PFSK-1 (cell line): ENCODE measurements around the gene MAN2B1.

Source experiments
- FOXP2 ChIP-seq: optimal IDR thresholded peaks from 2 replicates; pipeline ENCODE3; 2011; ENCODE audit warnings: borderline replicate concordance, control low read depth, inconsistent platforms; ENCODE audit not compliant: insufficient read depth; ENCODE audit errors: extremely low read length, extremely low read depth
- POLR2AphosphoS5 ChIP-seq: IDR thresholded peaks from 2 replicates; pipeline ENCODE4 v1.6.1; 2012; ENCODE audit warnings: low read depth, mild to moderate bottlenecking, control low read depth, low read length, moderate library complexity
- REST ChIP-seq, 2 experiments: IDR thresholded peaks; 2 replicates each; pipeline versions ENCODE4 v1.6.1 to v1.8.0; 2011 to 2012; ENCODE audit warnings: low read depth in 2 of 2, low read length in 2 of 2, control low read depth in 1 of 2, inconsistent platforms in 1 of 2, mild to moderate bottlenecking in 1 of 2, moderate library complexity in 1 of 2; ENCODE audit not compliant: insufficient read depth in 1 of 2
- SIN3A ChIP-seq: IDR thresholded peaks from 2 replicates; pipeline ENCODE4 v1.6.1; 2012; ENCODE audit warnings: mild to moderate bottlenecking, low read length, moderate library complexity, borderline replicate concordance; ENCODE audit not compliant: insufficient read depth
- TAF1 ChIP-seq: IDR thresholded peaks from 2 replicates; pipeline ENCODE4 v1.6.1; 2012; ENCODE audit warnings: low read length, control low read depth, borderline replicate concordance; ENCODE audit not compliant: insufficient read depth

- TF ChIP-seq TAF1 (no peak), POLR2AphosphoS5 (no peak), REST (IDR thresholded peaks at IDR 0.05; ENCODE audit: insufficient read depth in 1 of 2, low read depth in 2 of 2, low read length in 2 of 2) (no peak), FOXP2 (no peak), SIN3A (no peak)
Observed at GRCh38 chr19:12706332-12706718, 39.8 kb upstream of the MAN2B1 start.
